HEK293T (cell line): ENCODE results near the gene ACTR2.

Experiments
- CTCF ChIA-PET: fragments of 350-600 bp; formaldehyde crosslinking; extraction: SDS; loops from one replicate; lab custom pipeline; 2021; ENCODE audit warnings: antibody characterized with exemption, inconsistent platforms; lab: Yijun Ruan, JAX
- POLR2A ChIA-PET: fragments of 350-600 bp; formaldehyde crosslinking; extraction: SDS; loops from one replicate; lab custom pipeline; 2020; ENCODE audit warnings: antibody characterized with exemption, inconsistent platforms; lab: Yijun Ruan, JAX
- DNase-seq: peaks from one replicate; pipeline ENCODE4 v3.0.0; 2012; ENCODE audit warnings: mixed read lengths; ENCODE audit errors: extremely low spot score
- ARNT ChIP-seq: fragments of 450-650 bp; IDR thresholded peaks from 2 replicates; pipeline ENCODE4 v1.6.1; 2017; ENCODE audit warnings: mild to moderate bottlenecking
- BHLHE40 ChIP-seq: fragments of 450-650 bp; IDR thresholded peaks from 2 replicates; pipeline ENCODE4 v1.6.1; 2016; ENCODE audit warnings: mild to moderate bottlenecking, moderate library complexity, borderline replicate concordance
- CTBP1 ChIP-seq: fragments of 450-650 bp; IDR thresholded peaks from 2 replicates; pipeline ENCODE4 v1.6.1; 2016; ENCODE audit warnings: borderline replicate concordance
- ELF4 ChIP-seq: fragments of 450-650 bp; IDR thresholded peaks from 2 replicates; pipeline ENCODE4 v1.6.1; 2017; ENCODE audit warnings: antibody characterized with exemption
- FOXA1 ChIP-seq: fragments of 450-650 bp; IDR thresholded peaks from 2 replicates; pipeline ENCODE4 v1.6.1; 2016; ENCODE audit warnings: mild to moderate bottlenecking
- FOXK2 ChIP-seq: fragments of 450-650 bp; IDR thresholded peaks from 2 replicates; pipeline ENCODE4 v1.6.1; 2016; ENCODE audit warnings: mild to moderate bottlenecking
- FOXM1 ChIP-seq: fragments of 450-650 bp; IDR thresholded peaks from 2 replicates; pipeline ENCODE4 v1.6.1; 2017; ENCODE audit warnings: mild to moderate bottlenecking, borderline replicate concordance
- HDGF ChIP-seq: fragments of 450-650 bp; IDR thresholded peaks from 2 replicates; pipeline ENCODE4 v1.6.1; 2017; ENCODE audit warnings: antibody characterized with exemption, borderline replicate concordance
- L3MBTL2 ChIP-seq: fragments of 450-650 bp; conservative IDR thresholded peaks from 2 replicates; pipeline ENCODE4 v1.6.1; 2016; ENCODE audit warnings: mild to moderate bottlenecking
- LEF1 ChIP-seq: fragments of 450-650 bp; IDR thresholded peaks from 2 replicates; pipeline ENCODE4 v1.6.1; 2017; ENCODE audit warnings: mild to moderate bottlenecking, borderline replicate concordance
- NFRKB ChIP-seq: fragments of 450-650 bp; IDR thresholded peaks from 2 replicates; pipeline ENCODE4 v1.6.1; 2016; ENCODE audit warnings: mild to moderate bottlenecking, moderate library complexity
- PKNOX1 ChIP-seq: fragments of 450-650 bp; IDR thresholded peaks from 2 replicates; pipeline ENCODE4 v1.6.1; 2016
- SP1 ChIP-seq: fragments of 450-650 bp; IDR thresholded peaks from 2 replicates; pipeline ENCODE4 v1.6.1; 2017
- SUZ12 ChIP-seq: fragments of 450-650 bp; IDR thresholded peaks from 2 replicates; pipeline ENCODE4 v1.6.1; 2016; ENCODE audit warnings: mild to moderate bottlenecking
- TARDBP ChIP-seq: fragments of 450-650 bp; IDR thresholded peaks from 2 replicates; pipeline ENCODE4 v1.6.1; 2016
- ZNF384 ChIP-seq: fragments of 450-650 bp; IDR thresholded peaks from 2 replicates; pipeline ENCODE4 v1.6.1; 2016

ACTR2 gene

GRCh38 chr2:65317841-65318240 is 90.2 kb downstream of the ACTR2 start:
- CTCF ChIA-PET, result interaction anchor here (1.1 kb wide), 1 partner anchor 10 kb away, joined by 4 read pairs; no protein-coding TSS in a partner anchor
- TF ChIP-seq PKNOX1 (no peak), ZNF384 (no peak), SP1 (no peak), CTBP1 (no peak), LEF1 (no peak), TARDBP (no peak), SUZ12 (no peak), NFRKB (no peak), FOXM1 (no peak), FOXA1 (no peak), ELF4 (no peak)

GRCh38 chr2:65319072-65319673 is 91.5 kb downstream of the ACTR2 start:
- no peak for DNase-seq
- POLR2A ChIA-PET, result no interaction called here
- TF ChIP-seq SP1, result no peak
- TF ChIP-seq ZNF384, result no peak
- TF ChIP-seq SUZ12, result no peak
- no peak for TF ChIP-seq FOXA1
- no peak for TF ChIP-seq TARDBP
- TF ChIP-seq L3MBTL2, result no peak
- TF ChIP-seq FOXM1, result no peak
- no peak for TF ChIP-seq FOXK2
- TF ChIP-seq PKNOX1, result no peak
- no peak for TF ChIP-seq LEF1
- no peak for TF ChIP-seq ELF4
- no peak for TF ChIP-seq NFRKB
- TF ChIP-seq HDGF, result no peak
- no peak for TF ChIP-seq CTBP1
- TF ChIP-seq BHLHE40, result no peak
- TF ChIP-seq ARNT, result no peak
- CTCF ChIA-PET, result no interaction called here

More at GRCh38 chr2:65317841-65318240, 90.2 kb downstream of the ACTR2 start:
- POLR2A ChIA-PET, result no interaction called here
- DNase-seq, result no peak

GRCh38 chr2:65319674-65320041 is 92.0 kb downstream of the ACTR2 start:
- TF ChIP-seq NFRKB (no peak), LEF1 (no peak), FOXA1 (no peak), ARNT (no peak), PKNOX1 (no peak), ELF4 (no peak), BHLHE40 (no peak), ZNF384 (no peak), FOXK2 (no peak), HDGF (no peak), FOXM1 (no peak), TARDBP (no peak)
- POLR2A ChIA-PET, result no interaction called here
- CTCF ChIA-PET, result no interaction called here
- DNase-seq, result no peak

GRCh38 chr2:65320042-65320725 is 92.6 kb downstream of the ACTR2 start:
- ChIA-PET POLR2A (no interaction called here), CTCF (no interaction called here)
- TF ChIP-seq CTBP1 (no peak), FOXM1 (no peak), NFRKB (no peak), L3MBTL2 (no peak), FOXA1 (no peak)
- peak; percentile 42 for DNase-seq
